HG02798 (cell line): ENCODE measurements around the gene PTGDR.
A peak's percentile ranks its signal among the peaks of the same experiment; 100 is the strongest.

Experiments
- ATAC-seq: cut with Tn5 transposase; IDR thresholded peaks from one replicate; pipeline ENCODE4 v1.9.1; 2021; ENCODE audit warnings: mild to moderate bottlenecking; ENCODE audit not compliant: unreplicated experiment, poor library complexity

The PTGDR gene

DNA sequence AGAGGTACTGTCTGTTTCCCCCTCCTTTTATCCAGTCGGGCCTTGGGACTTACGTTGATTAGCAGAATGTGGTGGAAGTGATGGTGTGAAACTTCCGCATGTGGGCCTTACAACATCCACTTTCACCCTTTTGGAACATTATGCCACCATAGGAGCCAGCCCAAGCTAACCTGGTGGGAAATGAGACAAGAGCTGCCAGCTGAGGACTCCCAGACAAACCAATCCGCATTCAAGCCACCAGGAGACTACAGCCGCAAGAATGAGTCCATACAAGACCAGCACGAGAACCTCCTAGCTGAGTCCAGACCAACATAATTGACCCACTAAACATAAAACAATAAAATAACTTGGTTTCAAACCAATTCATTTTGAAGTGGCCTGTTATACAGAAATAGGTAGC is 37.5 kb downstream of the PTGDR start:
- no peak for ATAC-seq

GRCh38 chr14:52307376-52307775 is 39.9 kb downstream of the PTGDR start:
- ATAC-seq, result no peak

- ATAC-seq, result no peak
These were observed 40.4 kb downstream of the PTGDR start for GRCh38 chr14:52307905-52308304.

DNA sequence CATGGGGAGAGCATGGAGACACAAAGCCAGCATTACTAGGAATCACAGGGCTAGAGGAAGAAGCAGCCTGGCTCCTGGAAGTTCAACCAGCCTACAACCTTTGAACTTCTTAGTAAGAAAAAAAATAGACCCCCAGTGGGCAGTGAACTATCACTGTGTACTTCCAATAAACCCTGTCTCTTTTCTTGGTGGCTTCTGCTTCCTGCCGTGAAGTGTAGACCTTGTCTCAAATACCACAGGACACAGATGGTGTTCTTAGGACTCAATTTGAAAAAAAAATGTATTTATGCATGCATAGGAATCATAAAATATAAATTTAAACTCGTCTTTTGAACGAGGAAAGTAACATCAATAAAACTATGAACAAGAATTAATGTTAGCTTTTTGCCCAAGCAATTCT is 43.0 kb downstream of the PTGDR start:
- ATAC-seq, result no peak

- ATAC-seq, result no peak
These were observed 45.4 kb downstream of the PTGDR start for GRCh38 chr14:52312931-52313355.

DNA sequence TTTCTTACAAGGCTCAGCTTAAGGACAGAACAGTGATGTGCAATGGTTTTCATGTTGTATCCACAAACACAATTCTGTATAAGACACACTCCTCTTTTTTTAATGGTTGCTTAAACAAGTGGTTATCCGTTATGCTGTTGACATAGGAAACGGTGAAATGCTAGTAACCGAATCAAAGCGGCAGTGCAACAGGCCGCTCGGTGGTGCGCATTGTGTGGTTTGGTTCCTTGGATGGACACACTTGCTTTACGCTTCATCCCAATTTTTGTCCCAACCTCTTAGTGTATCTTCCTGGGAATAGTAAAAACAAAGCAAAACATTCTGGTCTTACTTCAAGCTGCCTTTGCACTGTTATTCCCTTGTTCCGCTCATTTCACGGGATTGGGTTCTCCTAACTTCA is 46.0 kb downstream of the PTGDR start:
- ATAC-seq, result no peak

DNA sequence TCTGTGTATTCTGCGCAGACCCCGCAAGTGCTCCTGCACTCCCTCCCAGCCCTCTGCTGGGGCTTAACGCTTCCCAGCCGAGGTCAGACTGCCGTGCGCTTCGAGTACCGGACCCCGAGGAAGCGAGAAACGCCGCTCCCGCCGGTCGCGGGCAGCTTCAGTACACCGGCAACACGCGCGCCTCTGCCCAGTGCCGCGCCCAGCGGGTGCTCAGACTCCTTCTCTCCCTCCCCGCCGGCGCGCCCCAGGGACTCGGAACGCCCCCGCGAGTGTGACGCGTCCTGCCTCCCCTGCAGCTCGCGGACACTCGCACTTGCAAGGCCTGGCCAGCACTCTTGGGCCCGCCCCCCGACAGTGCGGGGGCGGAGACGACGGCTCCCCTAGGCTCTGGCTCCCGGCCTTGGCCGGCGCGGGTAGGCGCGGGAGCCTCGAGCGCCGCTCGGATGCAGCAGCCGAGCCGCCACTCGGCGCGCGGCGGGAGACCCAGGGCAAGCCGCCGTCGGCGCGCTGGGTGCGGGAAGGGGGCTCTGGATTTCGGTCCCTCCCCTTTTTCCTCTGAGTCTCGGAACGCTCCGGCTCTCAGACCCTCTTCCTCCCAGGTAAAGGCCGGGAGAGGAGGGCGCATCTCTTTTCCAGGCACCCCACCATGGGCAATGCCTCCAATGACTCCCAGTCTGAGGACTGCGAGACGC is 46.6 kb downstream of the PTGDR start, which contains the start of gene PTGER2:
PTGER2 (plus strand) TSS at position 410 of the 692 bp plus-strand sequence; CDS start at position 647, 237 bp downstream.
- peak; percentile 59 for ATAC-seq

DNA sequence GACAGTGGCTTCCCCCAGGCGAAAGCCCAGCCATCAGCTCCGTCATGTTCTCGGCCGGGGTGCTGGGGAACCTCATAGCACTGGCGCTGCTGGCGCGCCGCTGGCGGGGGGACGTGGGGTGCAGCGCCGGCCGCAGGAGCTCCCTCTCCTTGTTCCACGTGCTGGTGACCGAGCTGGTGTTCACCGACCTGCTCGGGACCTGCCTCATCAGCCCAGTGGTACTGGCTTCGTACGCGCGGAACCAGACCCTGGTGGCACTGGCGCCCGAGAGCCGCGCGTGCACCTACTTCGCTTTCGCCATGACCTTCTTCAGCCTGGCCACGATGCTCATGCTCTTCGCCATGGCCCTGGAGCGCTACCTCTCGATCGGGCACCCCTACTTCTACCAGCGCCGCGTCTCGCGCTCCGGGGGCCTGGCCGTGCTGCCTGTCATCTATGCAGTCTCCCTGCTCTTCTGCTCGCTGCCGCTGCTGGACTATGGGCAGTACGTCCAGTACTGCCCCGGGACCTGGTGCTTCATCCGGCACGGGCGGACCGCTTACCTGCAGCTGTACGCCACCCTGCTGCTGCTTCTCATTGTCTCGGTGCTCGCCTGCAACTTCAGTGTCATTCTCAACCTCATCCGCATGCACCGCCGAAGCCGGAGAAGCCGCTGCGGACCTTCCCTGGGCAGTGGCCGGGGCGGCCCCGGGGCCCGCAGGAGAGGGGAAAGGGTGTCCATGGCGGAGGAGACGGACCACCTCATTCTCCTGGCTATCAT is 47.3 kb downstream of the PTGDR start:
- peak; percentile 23 for ATAC-seq

DNA sequence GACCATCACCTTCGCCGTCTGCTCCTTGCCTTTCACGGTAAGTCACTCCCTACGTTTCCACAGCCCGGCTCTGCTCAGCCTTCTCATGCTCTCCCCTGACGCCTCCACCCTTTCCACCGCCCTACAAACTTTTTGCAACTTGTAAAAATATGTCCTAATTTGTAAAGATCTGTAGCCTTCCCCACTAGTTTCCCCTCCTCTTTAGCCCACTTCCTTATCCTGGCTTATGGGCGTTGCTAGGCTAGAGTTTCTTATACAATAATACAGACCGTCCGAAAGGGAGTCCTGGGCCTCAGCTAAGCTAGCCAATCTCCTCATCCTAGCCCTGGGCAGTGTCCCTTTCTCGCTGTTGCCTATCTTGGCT is 47.8 kb downstream of the PTGDR start:
- ATAC-seq, result no peak

DNA sequence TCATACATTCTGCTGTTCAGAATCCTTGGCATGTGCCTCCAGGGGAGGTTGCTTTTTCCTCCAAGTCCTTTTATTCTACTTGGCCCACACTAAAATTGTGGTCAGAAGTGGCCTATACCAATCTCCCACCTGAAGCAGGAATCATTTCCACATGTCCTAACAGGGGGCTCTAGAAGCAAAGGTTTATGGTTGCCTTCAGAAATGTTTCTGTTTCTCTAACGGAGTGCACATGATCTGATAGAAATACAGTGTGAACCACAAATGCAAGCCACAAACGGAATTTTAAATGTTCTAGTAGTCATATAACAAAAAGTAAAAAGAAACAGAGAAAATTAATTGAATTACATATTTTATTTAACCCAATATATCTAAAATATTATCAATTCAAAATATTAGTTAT is 50.6 kb downstream of the PTGDR start:
- ATAC-seq, result no peak

- no peak for ATAC-seq
These were observed 51.5 kb downstream of the PTGDR start for GRCh38 chr14:52318826-52319645.

- no peak for ATAC-seq
These were observed 52.4 kb downstream of the PTGDR start for GRCh38 chr14:52319919-52320318.

- ATAC-seq, result peak; percentile 91
These were observed 57.6 kb downstream of the PTGDR start for GRCh38 chr14:52325126-52325525.

GRCh38 chr14:52325630-52326029 is 58.1 kb downstream of the PTGDR start:
- ATAC-seq, result no peak
